HepG2 (cell line): ENCODE measurements around the gene ERICH6. TPM values are rescaled to one million over a fixed set of nuclear protein-coding genes. Genes with fewer than 3 reads are reported as not detected.

Experiments used
- ATAC-seq: fragments of 200-7000 bp; cut with Tn5 transposase; 3 replicates; pipeline ENCODE4 v1.9.1; 2020; ENCODE audit warnings: mild to moderate bottlenecking, moderate library complexity
- BruUV-seq: library from RNA; stranded (reverse); fragments of 400-500 nt; replicated peaks from 2 replicates; lab custom pipeline; 2021; lab: Mats Ljungman, UMichigan
- CTCF ChIA-PET: fragments of 300-600 bp; formaldehyde crosslinking; extraction: SDS; loops from one replicate; lab custom pipeline; 2021; ENCODE audit warnings: low total read pairs, inconsistent platforms, low intra/inter-chr PET ratio; lab: Yijun Ruan, JAX
- POLR2A ChIA-PET: fragments of 350-600 bp; sonication (Branson Sonifier 250); formaldehyde crosslinking; loops from one replicate; lab custom pipeline; 2020; ENCODE audit warnings: antibody characterized with exemption, inconsistent platforms; lab: Yijun Ruan, JAX
- DNase-seq: peaks from one replicate; pipeline ENCODE4 v3.0.0-alpha.2; 2015; ENCODE audit warnings: low spot score
- FAIRE-seq: peaks from 3 replicates; lab custom pipeline; 2011; peaks lifted over from hg19 to GRCh38; lab: Jason Lieb, UNC
- H2AFZ ChIP-seq: one replicate; pipeline ENCODE4 v1.6.1; 2011; ENCODE audit warnings: low read length, inconsistent platforms
- H3K27ac ChIP-seq: fragments of 300-600 bp; 3 replicates; pipeline ENCODE4 v1.8.0; 2011; ENCODE audit warnings: mixed run types, mild to moderate bottlenecking, mixed read lengths, low read length, inconsistent platforms; ENCODE audit not compliant: insufficient read depth; ENCODE audit errors: extremely low read length
- H3K27me3 ChIP-seq, 2 experiments: fragments of 200-600 bp in 1 of 2; 2 replicates in 1 of 2; 3 replicates in 1 of 2; pipeline versions ENCODE4 v1.6.0 to v1.8.0; 2011; ENCODE audit warnings: low read length in 2 of 2, mild to moderate bottlenecking in 2 of 2, moderate library complexity in 2 of 2, inconsistent platforms in 1 of 2; ENCODE audit not compliant: insufficient read depth in 2 of 2, control insufficient read depth in 1 of 2
- H3K36me3 ChIP-seq, 2 experiments: fragments of 200-600 bp in 1 of 2; replicated peaks in 1 of 2; 2 replicates in 1 of 2; 3 replicates in 1 of 2; pipeline versions ENCODE4 v1.5.1 to v1.8.0; 2011; ENCODE audit warnings: low read length in 2 of 2, inconsistent platforms in 1 of 2; ENCODE audit not compliant: insufficient read depth in 2 of 2, control insufficient read depth in 1 of 2
- H3K4me1 ChIP-seq: 2 replicates; pipeline ENCODE4 v1.5.1; 2012; ENCODE audit warnings: low read length, inconsistent platforms; ENCODE audit not compliant: insufficient read depth
- H3K4me2 ChIP-seq: 2 replicates; pipeline ENCODE4 v1.6.0; 2011; ENCODE audit warnings: low read depth, low read length, inconsistent platforms
- H3K4me3 ChIP-seq, 3 experiments: fragments of 200-600 bp in 1 of 3; sonication (generic), shearing (Covaris generic) in 1 of 3; replicated peaks in 1 of 3; 2 replicates each; pipeline ENCODE4 v1.5.1; 2011 to 2016; ENCODE audit warnings: low read length in 3 of 3, inconsistent platforms in 2 of 3, low read depth in 2 of 3, mild to moderate bottlenecking in 2 of 3, control low read depth in 1 of 3, mixed read lengths in 1 of 3; ENCODE audit not compliant: insufficient read depth in 1 of 3
- H3K79me2 ChIP-seq: one replicate; pipeline ENCODE4 v1.6.1; 2011; ENCODE audit warnings: low read length, inconsistent platforms; ENCODE audit not compliant: insufficient read depth
- H3K9ac ChIP-seq: 2 replicates; pipeline ENCODE4 v1.6.0; 2011; ENCODE audit warnings: mild to moderate bottlenecking, low read depth, low read length, inconsistent platforms; ENCODE audit not compliant: insufficient read depth
- H3K9me3 ChIP-seq: 2 replicates; pipeline ENCODE4 v1.5.1; 2012; ENCODE audit warnings: mild to moderate bottlenecking, low read length
- H4K20me1 ChIP-seq: 2 replicates; pipeline ENCODE4 v1.6.0; 2011; ENCODE audit warnings: inconsistent platforms, mild to moderate bottlenecking, low read length, moderate library complexity; ENCODE audit not compliant: insufficient read depth
- FOXA3 ChIP-seq: IDR thresholded peaks from 2 replicates; pipeline ENCODE4 v1.6.1; 2016; ENCODE audit warnings: missing genetic modification reagents, missing compliant biosample characterization
- ISX ChIP-seq: sonication (generic); formaldehyde crosslinking; conservative IDR thresholded peaks from 2 replicates; pipeline ENCODE4 v1.5.0; 2020; ENCODE audit warnings: missing genetic modification reagents
- MAFG ChIP-seq: sonication (generic); formaldehyde crosslinking; IDR thresholded peaks from 2 replicates; pipeline ENCODE4 v1.5.1; 2020; ENCODE audit warnings: mild to moderate bottlenecking, missing genetic modification reagents
- MBNL3 ChIP-seq: fragments of 250-450 bp; sonication (Bioruptor Pico); conservative IDR thresholded peaks from 2 replicates; pipeline ENCODE4 v1.8.0; 2022; ENCODE audit warnings: mild to moderate bottlenecking, inconsistent platforms
- MYNN ChIP-seq: sonication (generic); formaldehyde crosslinking; IDR thresholded peaks from 2 replicates; pipeline ENCODE4 v1.4.0; 2020; ENCODE audit warnings: mild to moderate bottlenecking, low read depth, missing genetic modification reagents
- POLR2A ChIP-seq, 2 experiments: IDR thresholded peaks; 2 replicates each; pipeline ENCODE4 v1.6.1; 2011; ENCODE audit warnings: low read depth in 2 of 2, low read length in 2 of 2, mild to moderate bottlenecking in 1 of 2, moderate library complexity in 1 of 2; ENCODE audit not compliant: insufficient read depth in 1 of 2
- POLR2AphosphoS2 ChIP-seq: IDR thresholded peaks from 2 replicates; pipeline ENCODE4 v1.6.1; 2011; ENCODE audit warnings: low read depth, low read length, improper control_type of control experiment
- POLR2G ChIP-seq: fragments of 200-400 bp; formaldehyde crosslinking; IDR thresholded peaks from 2 replicates; pipeline ENCODE4 v1.6.1; 2018; ENCODE audit warnings: mild to moderate bottlenecking, low read depth, low read length, moderate library complexity
- RBM22 ChIP-seq: fragments of 200-400 bp; formaldehyde crosslinking; optimal IDR thresholded peaks from 2 replicates; pipeline ENCODE3; 2017; ENCODE audit warnings: mild to moderate bottlenecking, low read length, moderate library complexity
- SALL2 ChIP-seq: sonication (generic); formaldehyde crosslinking; IDR thresholded peaks from 2 replicates; pipeline ENCODE4 v1.8.1; 2023; ENCODE audit warnings: mild to moderate bottlenecking, missing genetic modification reagents, inconsistent platforms
- SOX6 ChIP-seq, 2 experiments: fragments of 450-650 bp in 1 of 2; sonication (generic) in 1 of 2; formaldehyde crosslinking in 1 of 2; IDR thresholded peaks; 2 replicates each; pipeline versions ENCODE4 v1.4.0 to v1.6.1; 2017 to 2020; ENCODE audit warnings: antibody characterized with exemption in 1 of 2, mild to moderate bottlenecking in 1 of 2, missing genetic modification reagents in 1 of 2
- SP140L ChIP-seq: sonication (generic); formaldehyde crosslinking; IDR thresholded peaks from 2 replicates; pipeline ENCODE4 v1.4.0; 2020; ENCODE audit warnings: missing genetic modification reagents, borderline replicate concordance
- STAT5B ChIP-seq: sonication (generic); formaldehyde crosslinking; IDR thresholded peaks from 2 replicates; pipeline ENCODE4 v1.4.0; 2020; ENCODE audit warnings: missing genetic modification reagents
- ZBTB1 ChIP-seq: sonication (generic); formaldehyde crosslinking; IDR thresholded peaks from 2 replicates; pipeline ENCODE4 v1.4.0; 2020; ENCODE audit warnings: missing genetic modification reagents, borderline replicate concordance
- ZEB1 ChIP-seq: IDR thresholded peaks from 2 replicates; pipeline ENCODE4 v1.6.1; 2012; ENCODE audit warnings: mild to moderate bottlenecking, low read depth, inconsistent platforms; ENCODE audit not compliant: insufficient replicate concordance
- ZIK1 ChIP-seq: sonication (generic); formaldehyde crosslinking; IDR thresholded peaks from 2 replicates; pipeline ENCODE4 v1.5.0; 2020; ENCODE audit warnings: mild to moderate bottlenecking, low read depth, missing genetic modification reagents, borderline replicate concordance
- ZNF121 ChIP-seq: sonication (generic); formaldehyde crosslinking; IDR thresholded peaks from 2 replicates; pipeline ENCODE4 v1.5.0; 2020; ENCODE audit warnings: mild to moderate bottlenecking, missing genetic modification reagents
- ZNF7 ChIP-seq: IDR thresholded peaks from 2 replicates; pipeline ENCODE4 v1.6.1; 2016; ENCODE audit warnings: missing biosample characterization, missing genetic modification reagents
- ZNF879 ChIP-seq: sonication (generic); formaldehyde crosslinking; IDR thresholded peaks from 2 replicates; pipeline ENCODE4 v1.8.1; 2023; ENCODE audit warnings: missing genetic modification reagents
- WGBS: methylation state at CpG from one replicate; pipeline ENCODE4 v1.1.6; 2017; ENCODE audit warnings: low lambda C conversion rate; 5-methylcytosine and 5-hydroxymethylcytosine counted together
- in situ Hi-C: cut with HindIII; loops from 2 replicates; pipeline ENCODE4 v1.10.0; 2017; ENCODE audit warnings: low pct_unique_long_range_greater_than_20kb; ENCODE audit not compliant: extremely low pct_ligation_motif_present
- intact Hi-C: fragments of 100-400 bp; cut with micrococcal nuclease; formaldehyde crosslinking; loops from one replicate; pipeline ENCODE4 v1.10.0; 2022; ENCODE audit not compliant: unreplicated experiment
- polyA plus RNA-seq, 8 experiments: library from polyadenylated mRNA; depleted of rRNA in 3 of 8; stranded (reverse) in 7 of 8; unstranded in 1 of 8; fragments of >200 nt; fragmentation: Illumina TruSeq in 4 of 8; extraction: Trizol in 4 of 8; gene quantifications; 2 replicates each; pipeline versions ENCODE4 v1.2.1 to v1.2.3, GENCODE V29; 2011 to 2016; ENCODE audit warnings: low read depth in 4 of 8, missing spikeins in 1 of 8, mixed read lengths in 1 of 8; ENCODE audit not compliant: insufficient read depth in 1 of 8
- total RNA-seq, 5 experiments: library from RNA; depleted of rRNA; stranded (reverse); fragments of >200 nt; fragmentation: Illumina TruSeq; extraction: Trizol; gene quantifications; 2 replicates each; pipeline ENCODE4 v1.2.3, GENCODE V29; 2016; ENCODE audit warnings: low read depth in 1 of 5
- TF ChIP-seq, protein P1 (sequence below): sonication (generic); formaldehyde crosslinking; IDR thresholded peaks from 2 replicates; pipeline ENCODE4 v1.4.0; 2020; ENCODE audit warnings: mild to moderate bottlenecking, missing genetic modification reagents

ERICH6 gene
- total and polyA plus RNA-seq, 2 of the 13 experiments (the other 11 are each of a cell fraction or from before 2014, with no cell fraction given): 0.03 TPM; not detected in 1

DNA sequence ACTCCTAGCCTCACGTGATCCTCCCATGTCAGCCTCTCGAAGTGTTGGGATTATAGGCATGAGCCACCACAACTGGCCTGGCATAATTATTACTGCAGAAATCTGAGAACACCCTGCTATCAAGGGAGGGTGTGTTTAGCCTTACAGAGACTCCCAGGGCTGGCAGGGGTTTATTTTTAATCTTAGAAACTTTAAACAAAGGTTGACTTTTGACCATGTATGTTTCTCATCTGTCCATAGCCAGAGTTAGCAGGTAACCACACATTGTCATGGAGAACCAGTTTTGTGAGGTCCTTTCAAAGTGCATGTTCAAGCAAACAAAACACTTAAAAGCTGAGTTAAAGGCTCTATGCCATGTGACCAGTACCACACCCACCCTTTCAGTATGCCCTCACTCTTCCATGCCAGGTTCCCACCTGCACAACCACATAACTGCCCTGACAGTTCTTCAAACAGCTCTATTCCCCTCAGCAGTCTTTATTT lies 48.1 kb upstream of the ERICH6 start:
- 94% methylated on average over 2 of the region's 2 CpGs for WGBS
- POLR2A ChIA-PET: interaction anchor here (3.1 to 6.4 kb wide), 2 partner anchors 11 to 15 kb away, joined by 15 to 76 read pairs; partner anchors contain the start of gene SIAH2
- FAIRE-seq (peak; percentile 4), ATAC-seq (peak; percentile 26), DNase-seq (peak; percentile 38)
- no peak overlapping the region for H3K4me3 ChIP-seq
- TF ChIP-seq ZNF121 (CRISPR knock-in tag) (no peak), POLR2G (peak; percentile 15; the same call in 1 of the 2 replicates), ZNF879 (no peak), SP140L (no peak), SALL2 (CRISPR knock-in tag) (no peak), RBM22 (no peak), SOX6 (IDR thresholded peaks at IDR 0.05) (no peak), SOX6 (CRISPR knock-in tag; IDR thresholded peaks at IDR 0.05) (peak; percentile 17; the same call in 1 of the 2 replicates), MYNN (CRISPR knock-in tag) (no peak), POLR2A (IDR thresholded peaks at IDR 0.05; ENCODE audit: insufficient read depth in 1 of 2, low read depth in 2 of 2, low read length in 2 of 2) (0 out of 4 replicates have a peak, but pooled peaks of 1 of the 2 experiments have one; percentile 18), ISX (no peak), ZIK1 (CRISPR knock-in tag) (no peak), MAFG (CRISPR knock-in tag) (no peak), FOXA3 (CRISPR knock-in tag) (no peak), MBNL3 (CRISPR knock-in tag) (no peak), POLR2AphosphoS2 (no peak), ZBTB1 (no peak), ZEB1 (no peak), ZNF7 (CRISPR knock-in tag) (no peak), STAT5B (no peak)
- TF ChIP-seq, protein P1, sequence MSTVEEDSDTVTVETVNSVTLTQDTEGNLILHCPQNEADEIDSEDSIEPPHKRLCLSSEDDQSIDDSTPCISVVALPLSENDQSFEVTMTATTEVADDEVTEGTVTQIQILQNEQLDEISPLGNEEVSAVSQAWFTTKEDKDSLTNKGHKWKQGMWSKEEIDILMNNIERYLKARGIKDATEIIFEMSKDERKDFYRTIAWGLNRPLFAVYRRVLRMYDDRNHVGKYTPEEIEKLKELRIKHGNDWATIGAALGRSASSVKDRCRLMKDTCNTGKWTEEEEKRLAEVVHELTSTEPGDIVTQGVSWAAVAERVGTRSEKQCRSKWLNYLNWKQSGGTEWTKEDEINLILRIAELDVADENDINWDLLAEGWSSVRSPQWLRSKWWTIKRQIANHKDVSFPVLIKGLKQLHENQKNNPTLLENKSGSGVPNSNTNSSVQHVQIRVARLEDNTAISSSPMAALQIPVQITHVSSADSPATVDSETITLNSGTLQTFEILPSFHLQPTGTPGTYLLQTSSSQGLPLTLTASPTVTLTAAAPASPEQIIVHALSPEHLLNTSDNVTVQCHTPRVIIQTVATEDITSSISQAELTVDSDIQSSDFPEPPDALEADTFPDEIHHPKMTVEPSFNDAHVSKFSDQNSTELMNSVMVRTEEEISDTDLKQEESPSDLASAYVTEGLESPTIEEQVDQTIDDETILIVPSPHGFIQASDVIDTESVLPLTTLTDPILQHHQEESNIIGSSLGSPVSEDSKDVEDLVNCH (CRISPR knock-in tag): no peak
- H3K4me1 ChIP-seq: peaks cover 97% of the 10 kb centered on the region
- no peaks in the 10 kb centered on the region for H3K27me3 ChIP-seq
- H3K4me2 ChIP-seq: peak overlapping the region; percentile 16; the same call in 1 of the 2 replicates
- no peaks in the 10 kb centered on the region for H3K9me3 ChIP-seq
- intact Hi-C loops (no loop called here), in situ Hi-C loops (no loop called here)
- CTCF ChIA-PET: no interaction called here
- H2AFZ ChIP-seq: no peak overlapping the region
- peaks cover 97% of the 10 kb centered on the region for H3K79me2 ChIP-seq
- no TSS peak for BruUV-seq
- peaks cover 86% of the 10 kb centered on the region for H4K20me1 ChIP-seq
- H3K36me3 ChIP-seq: peaks cover 10 to 48% of the 10 kb centered on the region in 2 experiments
- H3K27ac ChIP-seq: peak overlapping the region; percentile 27
- no peak overlapping the region for H3K9ac ChIP-seq
